Caco-2 (cell line): ENCODE data around the gene UBL3. TPM values are rescaled to one million over a fixed set of nuclear protein-coding genes. Genes with fewer than 3 reads are reported as not detected.

Experiments
- BruUV-seq: library from RNA; stranded (reverse); fragments of 400-500 nt; replicated peaks from 2 replicates; lab custom pipeline; 2021; lab: Mats Ljungman, UMichigan
- CTCF ChIA-PET: fragments of 300-600 bp; sonication (Branson Sonifier 250); formaldehyde crosslinking; loops from one replicate; lab custom pipeline; 2022; ENCODE audit warnings: antibody characterized with exemption; lab: Charles Lee
- POLR2A ChIA-PET: fragments of 300-600 bp; sonication (Branson Sonifier 250); formaldehyde crosslinking; loops from one replicate; lab custom pipeline; 2022; ENCODE audit warnings: antibody characterized with exemption; lab: Charles Lee
- DNase-seq, 2 experiments: peaks; one replicate each; pipeline versions ENCODE4 v3.0.0 to v3.0.0-alpha.2; 2020 to 2022
- H3K27me3 ChIP-seq: replicated peaks from 2 replicates; pipeline ENCODE4 v1.6.0; 2011; ENCODE audit warnings: low read length; ENCODE audit not compliant: control insufficient read depth, insufficient read depth
- H3K36me3 ChIP-seq: 2 replicates; pipeline ENCODE4 v1.5.1; 2011; ENCODE audit warnings: low read length; ENCODE audit not compliant: control insufficient read depth, insufficient read depth
- H3K4me1 ChIP-seq: fragments of 250-450 bp; sonication (Bioruptor Pico); 2 replicates; pipeline ENCODE4 v1.5.1; 2020; ENCODE audit warnings: mild to moderate bottlenecking
- H3K4me3 ChIP-seq: 2 replicates; pipeline ENCODE4 v1.5.1; 2011; ENCODE audit warnings: low read depth, mild to moderate bottlenecking, control low read depth, low read length
- H3K9me3 ChIP-seq: fragments of 250-450 bp; sonication (Bioruptor Pico); 2 replicates; pipeline ENCODE4 v1.5.1; 2020; ENCODE audit warnings: mild to moderate bottlenecking, moderate library complexity
- H3K27ac Mint-ChIP-seq: one replicate; pipeline ENCODE4 v1.8.0; 2022; ENCODE audit warnings: mixed read lengths; ENCODE audit not compliant: unreplicated experiment
- H3K27me3 Mint-ChIP-seq: one replicate; pipeline ENCODE4 v1.8.0; 2022; ENCODE audit warnings: mixed read lengths; ENCODE audit not compliant: insufficient read depth, unreplicated experiment
- H3K36me3 Mint-ChIP-seq: one replicate; pipeline ENCODE4 v1.8.0; 2022; ENCODE audit warnings: mild to moderate bottlenecking, mixed read lengths; ENCODE audit not compliant: insufficient read depth, unreplicated experiment
- H3K4me1 Mint-ChIP-seq: one replicate; pipeline ENCODE4 v1.8.0; 2022; ENCODE audit warnings: low read depth, mixed read lengths; ENCODE audit not compliant: unreplicated experiment
- H3K4me3 Mint-ChIP-seq: one replicate; pipeline ENCODE4 v1.8.0; 2022; ENCODE audit warnings: mild to moderate bottlenecking, moderate library complexity, mixed read lengths; ENCODE audit not compliant: unreplicated experiment
- H3K9me3 Mint-ChIP-seq: one replicate; pipeline ENCODE4 v1.8.0; 2022; ENCODE audit warnings: mixed read lengths; ENCODE audit not compliant: unreplicated experiment
- intact Hi-C: fragments of 100-400 bp; cut with micrococcal nuclease; formaldehyde crosslinking; loops from one replicate; pipeline ENCODE4 v1.10.0; 2022; ENCODE audit not compliant: unreplicated experiment
- total RNA-seq: library from RNA; stranded (reverse); gene quantifications from 2 replicates; pipeline ENCODE4 v1.2.3, GENCODE V29; 2022
- TF ChIP-seq, protein P1 (sequence below), 2 experiments: fragments of 200-600 bp in 1 of 2; IDR thresholded peaks; 1 replicate in 1 of 2; 2 replicates in 1 of 2; pipeline versions ENCODE4 v1.5.1 to v1.8.0; 2011 to 2022; ENCODE audit warnings: antibody characterized with exemption in 1 of 2, control low read depth in 1 of 2, inconsistent platforms in 1 of 2, low read depth in 1 of 2, low read length in 1 of 2, mild to moderate bottlenecking in 1 of 2, moderate library complexity in 1 of 2; ENCODE audit not compliant: insufficient read depth in 1 of 2, severe bottlenecking in 1 of 2, unreplicated experiment in 1 of 2

The UBL3 gene
- total RNA-seq, 1 experiment from 2014 or later = 37.5 TPM

DNA sequence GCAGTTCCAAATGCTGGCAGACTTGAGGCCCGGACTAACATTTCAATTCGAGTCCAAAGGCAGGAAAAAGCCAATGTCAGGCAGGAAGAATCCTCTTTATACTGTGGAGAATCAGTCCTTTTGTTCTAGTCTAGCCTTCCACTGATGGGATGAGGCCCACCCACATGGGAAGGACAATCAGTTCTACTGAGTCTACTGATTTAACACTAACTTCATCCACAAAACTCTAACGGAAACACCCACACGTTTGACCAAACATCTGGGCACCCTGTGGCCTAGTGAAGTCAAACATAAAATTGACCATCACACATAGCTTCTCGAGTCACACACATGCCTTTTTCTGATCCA lies 100.3 kb downstream of the UBL3 start:
- no peaks in the 10 kb centered on the region for H3K27me3 ChIP-seq
- CTCF ChIA-PET = no interaction called here
- no peaks in the 10 kb centered on the region for H3K4me1 ChIP-seq
- POLR2A ChIA-PET = no interaction called here
- H3K36me3 ChIP-seq = no peaks in the 10 kb centered on the region
- Mint-ChIP-seq H3K4me1 (no peaks in the 10 kb centered on the region), H3K4me3 (no peak overlapping the region), H3K27me3 (no peaks in the 10 kb centered on the region), H3K9me3 (no peaks in the 10 kb centered on the region), H3K36me3 (no peaks in the 10 kb centered on the region), H3K27ac (no peak overlapping the region)
- no peaks in the 10 kb centered on the region for H3K9me3 ChIP-seq
- intact Hi-C loops = no loop called here
- no TSS peak for BruUV-seq
- TF ChIP-seq, protein P1, sequence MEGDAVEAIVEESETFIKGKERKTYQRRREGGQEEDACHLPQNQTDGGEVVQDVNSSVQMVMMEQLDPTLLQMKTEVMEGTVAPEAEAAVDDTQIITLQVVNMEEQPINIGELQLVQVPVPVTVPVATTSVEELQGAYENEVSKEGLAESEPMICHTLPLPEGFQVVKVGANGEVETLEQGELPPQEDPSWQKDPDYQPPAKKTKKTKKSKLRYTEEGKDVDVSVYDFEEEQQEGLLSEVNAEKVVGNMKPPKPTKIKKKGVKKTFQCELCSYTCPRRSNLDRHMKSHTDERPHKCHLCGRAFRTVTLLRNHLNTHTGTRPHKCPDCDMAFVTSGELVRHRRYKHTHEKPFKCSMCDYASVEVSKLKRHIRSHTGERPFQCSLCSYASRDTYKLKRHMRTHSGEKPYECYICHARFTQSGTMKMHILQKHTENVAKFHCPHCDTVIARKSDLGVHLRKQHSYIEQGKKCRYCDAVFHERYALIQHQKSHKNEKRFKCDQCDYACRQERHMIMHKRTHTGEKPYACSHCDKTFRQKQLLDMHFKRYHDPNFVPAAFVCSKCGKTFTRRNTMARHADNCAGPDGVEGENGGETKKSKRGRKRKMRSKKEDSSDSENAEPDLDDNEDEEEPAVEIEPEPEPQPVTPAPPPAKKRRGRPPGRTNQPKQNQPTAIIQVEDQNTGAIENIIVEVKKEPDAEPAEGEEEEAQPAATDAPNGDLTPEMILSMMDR (IDR thresholded peaks at IDR 0.05; ENCODE audit: insufficient read depth in 1 of 2, low read depth in 1 of 2, low read length in 1 of 2, severe bottlenecking in 1 of 2, unreplicated experiment in 1 of 2) = no peak
- no peak for DNase-seq
- H3K4me3 ChIP-seq = no peak overlapping the region

DNA sequence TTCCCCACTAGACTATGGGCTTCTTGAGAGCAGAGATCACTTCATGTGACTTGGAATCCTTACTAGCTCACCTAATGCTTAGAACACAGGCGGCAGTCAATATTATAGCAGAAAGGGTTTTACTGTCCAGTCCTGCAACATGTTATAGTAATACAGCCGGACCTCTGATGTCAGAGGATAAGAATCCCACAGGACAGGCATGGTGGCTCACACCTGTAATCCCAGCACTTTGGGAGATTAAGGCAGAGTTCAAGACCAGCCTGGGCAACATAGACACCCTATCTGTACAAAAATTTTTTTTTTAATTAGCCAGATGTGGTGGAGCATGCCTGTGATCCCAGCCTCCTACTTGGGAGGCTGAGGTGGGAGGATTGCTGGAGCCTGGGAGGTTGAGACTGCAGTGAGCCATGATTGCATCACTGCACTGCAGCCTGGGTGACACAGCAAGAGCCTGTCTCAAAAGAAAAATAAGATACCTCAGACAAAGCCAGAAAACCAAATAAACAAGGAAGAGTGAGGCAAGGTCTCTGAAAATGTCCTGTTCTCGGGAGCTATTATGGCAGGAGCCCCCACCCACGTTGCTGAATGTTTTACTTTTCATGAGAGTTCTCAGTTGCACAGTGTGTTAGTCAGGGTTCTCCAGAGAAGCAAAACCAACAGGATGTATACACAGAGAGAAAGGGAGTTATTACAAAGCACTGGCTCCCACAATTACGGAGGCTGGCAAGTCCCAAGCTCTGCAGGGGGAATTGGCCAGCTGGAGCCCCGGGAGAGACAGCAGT lies 100.8 kb downstream of the UBL3 start:
- Histone ChIP-seq H3K4me3 (no peak overlapping the region), H3K4me1 (no peaks in the 10 kb centered on the region), H3K36me3 (no peaks in the 10 kb centered on the region), H3K9me3 (no peaks in the 10 kb centered on the region), H3K27me3 (no peaks in the 10 kb centered on the region)
- H3K4me1 Mint-ChIP-seq = no peaks in the 10 kb centered on the region
- intact Hi-C loops = no loop called here
- H3K4me3 Mint-ChIP-seq = no peak overlapping the region
- no TSS peak for BruUV-seq
- no peaks in the 10 kb centered on the region for H3K9me3 Mint-ChIP-seq
- POLR2A ChIA-PET = no interaction called here
- CTCF ChIA-PET = no interaction called here
- TF ChIP-seq, protein P1 (IDR thresholded peaks at IDR 0.05; ENCODE audit: insufficient read depth in 1 of 2, low read depth in 1 of 2, low read length in 1 of 2, severe bottlenecking in 1 of 2, unreplicated experiment in 1 of 2) = no peak
- H3K36me3 Mint-ChIP-seq = no peaks in the 10 kb centered on the region
- DNase-seq = no peak
- H3K27me3 Mint-ChIP-seq = no peaks in the 10 kb centered on the region
- H3K27ac Mint-ChIP-seq = no peak overlapping the region

DNA sequence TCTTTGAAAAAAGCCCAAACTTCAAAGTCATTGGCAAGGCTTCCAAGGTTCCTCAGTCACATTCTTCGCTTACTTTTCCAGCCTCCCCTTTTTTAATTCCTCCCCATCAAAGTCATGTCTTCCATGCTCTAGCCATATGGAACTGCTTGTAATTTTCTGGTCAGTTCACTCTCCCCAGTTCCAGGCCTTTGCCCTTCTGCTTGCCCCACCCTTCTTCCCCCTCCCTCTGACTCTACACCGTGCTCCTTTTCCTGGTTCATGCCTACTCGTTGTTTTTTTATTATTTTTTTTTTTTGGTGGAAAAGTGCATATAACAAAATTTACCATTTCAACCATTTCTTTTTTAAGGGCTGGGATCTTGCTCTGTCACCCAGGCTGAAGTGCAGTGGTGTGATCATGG lies 102.3 kb downstream of the UBL3 start:
- Mint-ChIP-seq H3K4me3 (no peak overlapping the region), H3K27ac (no peak overlapping the region), H3K36me3 (no peaks in the 10 kb centered on the region), H3K9me3 (no peaks in the 10 kb centered on the region), H3K27me3 (no peaks in the 10 kb centered on the region), H3K4me1 (no peaks in the 10 kb centered on the region)
- CTCF ChIA-PET = no interaction called here
- BruUV-seq = no TSS peak
- intact Hi-C loops = no loop called here
- Histone ChIP-seq H3K36me3 (no peaks in the 10 kb centered on the region), H3K4me1 (no peaks in the 10 kb centered on the region), H3K27me3 (no peaks in the 10 kb centered on the region), H3K9me3 (no peaks in the 10 kb centered on the region), H3K4me3 (no peak overlapping the region)
- POLR2A ChIA-PET = no interaction called here
- no peak for DNase-seq
- TF ChIP-seq, protein P1 (IDR thresholded peaks at IDR 0.05; ENCODE audit: insufficient read depth in 1 of 2, low read depth in 1 of 2, low read length in 1 of 2, severe bottlenecking in 1 of 2, unreplicated experiment in 1 of 2) = no peak
